IMR-90 (cell line): ENCODE results near the gene HCN4. TPM values are rescaled to one million over a fixed set of nuclear protein-coding genes. Genes with fewer than 3 reads are reported as not detected.

Source experiments
- ATAC-seq: fragments of 200-7000 bp; cut with Tn5 transposase; 2 replicates; pipeline ENCODE4 v1.9.1; 2020; ENCODE audit warnings: low read depth, mild to moderate bottlenecking, moderate library complexity
- BruUV-seq: library from RNA; stranded (reverse); fragments of 400-500 nt; replicated peaks from 2 replicates; lab custom pipeline; 2021; lab: Mats Ljungman, UMichigan
- CTCF ChIA-PET: fragments of 300-600 bp; formaldehyde crosslinking; extraction: SDS; loops from one replicate; lab custom pipeline; 2021; ENCODE audit warnings: antibody characterized with exemption; lab: Yijun Ruan, JAX
- POLR2A ChIA-PET: fragments of 300-600 bp; sonication (Branson Sonifier 250); formaldehyde crosslinking; loops from one replicate; lab custom pipeline; 2022; ENCODE audit warnings: antibody characterized with exemption; ENCODE audit not compliant: unreplicated experiment; lab: Charles Lee
- DNase-seq: peaks from one replicate; pipeline ENCODE4 v3.0.0; 2013
- H2AFZ ChIP-seq: replicated peaks from 2 replicates; pipeline ENCODE3; 2013; ENCODE audit warnings: low read length, mild to moderate bottlenecking; ENCODE audit not compliant: poor library complexity
- H2AK5ac ChIP-seq: 2 replicates; pipeline ENCODE4 v1.6.1; 2013; ENCODE audit warnings: low read depth, low read length, inconsistent platforms
- H2AK9ac ChIP-seq: replicated peaks from 2 replicates; pipeline ENCODE3; 2013; ENCODE audit warnings: mild to moderate bottlenecking, low read depth, low read length, moderate library complexity; ENCODE audit not compliant: poor library complexity
- H2BK120ac ChIP-seq: 2 replicates; pipeline ENCODE4 v1.6.1; 2013; ENCODE audit warnings: low read depth, low read length, inconsistent platforms
- H2BK15ac ChIP-seq: 3 replicates; pipeline ENCODE4 v1.6.1; 2013; ENCODE audit warnings: low read depth, low read length, inconsistent platforms
- H2BK20ac ChIP-seq: 2 replicates; pipeline ENCODE4 v1.6.1; 2013; ENCODE audit warnings: low read depth, mild to moderate bottlenecking, inconsistent platforms, low read length, moderate library complexity
- H2BK5ac ChIP-seq: 2 replicates; pipeline ENCODE4 v1.6.1; 2013; ENCODE audit warnings: mild to moderate bottlenecking, low read depth, low read length, inconsistent platforms; ENCODE audit not compliant: poor library complexity, severe bottlenecking
- H3K14ac ChIP-seq: replicated peaks from 2 replicates; pipeline ENCODE4 v1.6.1; 2013; ENCODE audit warnings: low read depth, low read length, inconsistent platforms
- H3K18ac ChIP-seq: 2 replicates; pipeline ENCODE4 v1.6.1; 2013; ENCODE audit warnings: low read depth, low read length, control low read depth
- H3K23ac ChIP-seq: 2 replicates; pipeline ENCODE4 v1.6.1; 2013; ENCODE audit warnings: low read depth, low read length, inconsistent platforms
- H3K27ac ChIP-seq: 2 replicates; pipeline ENCODE4 v1.5.1; 2013; ENCODE audit warnings: mild to moderate bottlenecking, control low read depth, low read length; ENCODE audit not compliant: insufficient read depth
- H3K27me3 ChIP-seq: 2 replicates; pipeline ENCODE4 v1.6.1; 2013; ENCODE audit warnings: low read length; ENCODE audit not compliant: control insufficient read depth, insufficient read depth
- H3K36me3 ChIP-seq: 2 replicates; pipeline ENCODE4 v1.6.1; 2013; ENCODE audit warnings: low read length, mixed read lengths; ENCODE audit not compliant: control insufficient read depth, insufficient read depth
- H3K4ac ChIP-seq: 2 replicates; pipeline ENCODE4 v1.6.1; 2013; ENCODE audit warnings: low read depth, low read length, inconsistent platforms
- H3K4me1 ChIP-seq: 2 replicates; pipeline ENCODE4 v1.6.1; 2013; ENCODE audit warnings: low read length, mixed read lengths; ENCODE audit not compliant: control insufficient read depth, insufficient read depth
- H3K4me2 ChIP-seq: 2 replicates; pipeline ENCODE4 v1.6.1; 2013; ENCODE audit warnings: low read depth, mild to moderate bottlenecking, control low read depth, low read length, moderate library complexity
- H3K4me3 ChIP-seq: 2 replicates; pipeline ENCODE4 v1.5.1; 2013; ENCODE audit warnings: low read depth, mild to moderate bottlenecking, control low read depth, low read length, moderate library complexity; ENCODE audit not compliant: insufficient read depth
- H3K56ac ChIP-seq: 2 replicates; pipeline ENCODE4 v1.6.1; 2013; ENCODE audit warnings: low read length, inconsistent platforms; ENCODE audit not compliant: insufficient read depth; ENCODE audit errors: extremely low read depth
- H3K79me1 ChIP-seq, 2 experiments: 2 replicates each; pipeline ENCODE4 v1.6.1; 2013; ENCODE audit warnings: low read length in 2 of 2, inconsistent platforms in 1 of 2, low read depth in 1 of 2
- H3K9ac ChIP-seq: 2 replicates; pipeline ENCODE4 v1.6.1; 2013; ENCODE audit warnings: low read depth, low read length, control low read depth
- H3K9me1 ChIP-seq: 2 replicates; pipeline ENCODE4 v1.6.1; 2013; ENCODE audit warnings: low read length, inconsistent platforms; ENCODE audit not compliant: insufficient read depth
- H3K9me3 ChIP-seq: 2 replicates; pipeline ENCODE4 v1.6.1; 2013; ENCODE audit warnings: low read length; ENCODE audit not compliant: control insufficient read depth, insufficient read depth
- H4K20me1 ChIP-seq: 2 replicates; pipeline ENCODE4 v1.6.1; 2013; ENCODE audit warnings: low read length, inconsistent platforms; ENCODE audit not compliant: insufficient read depth
- H4K5ac ChIP-seq: 2 replicates; pipeline ENCODE4 v1.6.1; 2013; ENCODE audit warnings: mild to moderate bottlenecking, low read depth, low read length, control low read depth
- H4K8ac ChIP-seq, 2 experiments: 2 replicates each; pipeline ENCODE4 v1.6.1; 2013; ENCODE audit warnings: low read depth in 2 of 2, low read length in 2 of 2, control low read depth in 1 of 2, inconsistent platforms in 1 of 2
- H4K91ac ChIP-seq: 2 replicates; pipeline ENCODE4 v1.6.1; 2013; ENCODE audit warnings: low read depth, low read length, inconsistent platforms; ENCODE audit not compliant: insufficient read depth
- BHLHE40 ChIP-seq: fragments of 150-350 bp; IDR thresholded peaks from 2 replicates; pipeline ENCODE4 v1.6.1; 2016; ENCODE audit warnings: mild to moderate bottlenecking, low read depth, low read length
- CEBPB ChIP-seq: IDR thresholded peaks from 2 replicates; pipeline ENCODE4 v1.6.1; 2012; ENCODE audit warnings: low read depth, low read length, improper control_type of control experiment
- CHD1 ChIP-seq: IDR thresholded peaks from 2 replicates; pipeline ENCODE4 v1.6.1; 2012; ENCODE audit warnings: low read depth, low read length, improper control_type of control experiment
- CTCF ChIP-seq: conservative IDR thresholded peaks from 2 replicates; pipeline ENCODE4 v1.5.1; 2012; ENCODE audit warnings: mild to moderate bottlenecking, low read depth, low read length, improper control_type of control experiment
- FOS ChIP-seq: fragments of 150-350 bp; IDR thresholded peaks from 2 replicates; pipeline ENCODE4 v1.6.1; 2016; ENCODE audit warnings: low read depth, low read length
- MAFK ChIP-seq: IDR thresholded peaks from 2 replicates; pipeline ENCODE4 v1.6.1; 2012; ENCODE audit warnings: low read depth, low read length, improper control_type of control experiment
- MAZ ChIP-seq: IDR thresholded peaks from 2 replicates; pipeline ENCODE4 v1.6.1; 2012; ENCODE audit warnings: low read depth, mild to moderate bottlenecking, low read length, improper control_type of control experiment, moderate library complexity, borderline replicate concordance
- NFE2L2 ChIP-seq: fragments of 150-350 bp; IDR thresholded peaks from 2 replicates; pipeline ENCODE4 v1.6.1; 2016; ENCODE audit warnings: low read depth, mild to moderate bottlenecking, low read length
- POLR2A ChIP-seq: IDR thresholded peaks from 2 replicates; pipeline ENCODE4 v1.6.1; 2012; ENCODE audit warnings: mild to moderate bottlenecking, low read depth, low read length
- RAD21 ChIP-seq: IDR thresholded peaks from 2 replicates; pipeline ENCODE4 v1.6.1; 2012; ENCODE audit warnings: low read length, improper control_type of control experiment
- RCOR1 ChIP-seq: IDR thresholded peaks from 2 replicates; pipeline ENCODE4 v1.6.1; 2012; ENCODE audit warnings: mild to moderate bottlenecking, low read length, improper control_type of control experiment; ENCODE audit not compliant: insufficient replicate concordance
- RFX5 ChIP-seq: IDR thresholded peaks from 2 replicates; pipeline ENCODE4 v1.8.0; 2012; ENCODE audit warnings: low read depth, mild to moderate bottlenecking, low read length, moderate library complexity
- SMC3 ChIP-seq: fragments of 150-350 bp; IDR thresholded peaks from 2 replicates; pipeline ENCODE4 v1.6.1; 2016; ENCODE audit warnings: low read depth, mild to moderate bottlenecking, antibody characterized with exemption, low read length, moderate library complexity
- WGBS, 2 experiments: methylation state at CpG; one replicate each; pipeline versions ENCODE4 v1.1.5 to v1.1.7; 2013; ENCODE audit warnings: missing lambda C conversion rate in 2 of 2; ENCODE audit not compliant: insufficient read length in 1 of 2; ENCODE audit errors: extremely low coverage in 2 of 2; 5-methylcytosine and 5-hydroxymethylcytosine counted together
- dilution Hi-C: fragments of 300-500 bp; cut with HindIII; formaldehyde crosslinking; loops from one replicate; pipeline ENCODE4 v1.14.3; 2018; ENCODE audit warnings: low sequenced_read_pairs; ENCODE audit not compliant: unreplicated experiment
- in situ Hi-C: fragments of 300-500 bp; cut with MboI; formaldehyde crosslinking; loops from 3 replicates; pipeline ENCODE4 v1.14.3; 2019; ENCODE audit warnings: low sequenced_read_pairs, inconsistent platforms, mixed read lengths
- intact Hi-C: fragments of 100-400 bp; cut with micrococcal nuclease; formaldehyde crosslinking; loops from 2 replicates; pipeline ENCODE4 v1.10.0; 2022
- polyA plus RNA-seq, 3 experiments: library from polyadenylated mRNA; depleted of rRNA; stranded (reverse); fragments of >200 nt; gene quantifications; 2 replicates each; pipeline ENCODE4 v1.2.3, GENCODE V29; 2012; ENCODE audit warnings: low replicate concordance in 1 of 3
- total RNA-seq: library from RNA; depleted of rRNA; stranded (reverse); fragments of >200 nt; gene quantifications from 2 replicates; pipeline ENCODE4 v1.2.3, GENCODE V29; 2012
- TF ChIP-seq, protein P1 (sequence below): fragments of 150-350 bp; IDR thresholded peaks from 2 replicates; pipeline ENCODE4 v1.6.1; 2016; ENCODE audit warnings: low read depth, mild to moderate bottlenecking, low read length, moderate library complexity, borderline replicate concordance
- TF ChIP-seq, protein P2 (sequence below): fragments of 150-350 bp; IDR thresholded peaks from 2 replicates; pipeline ENCODE4 v1.6.1; 2017; ENCODE audit warnings: mild to moderate bottlenecking, antibody characterized with exemption, low read length, low read depth

HCN4 gene
- total and polyA plus RNA-seq, 2 of the 4 experiments (the other 2 are of a cell fraction): not detected

GRCh38 chr15:73326157-73326556 is 42.6 kb downstream of the HCN4 start:
- H3K9me3 ChIP-seq: no peaks in the 10 kb centered on the region
- H3K4me1 ChIP-seq: no peaks in the 10 kb centered on the region
- H2BK20ac ChIP-seq: no peak overlapping the region
- no peak overlapping the region for H3K9ac ChIP-seq
- in situ Hi-C loops: no loop called here
- H3K23ac ChIP-seq: no peak overlapping the region
- no peaks in the 10 kb centered on the region for H3K9me1 ChIP-seq
- H4K5ac ChIP-seq: no peak overlapping the region
- no peak overlapping the region for H3K18ac ChIP-seq
- DNase-seq: no peak
- no peak overlapping the region for H2AK5ac ChIP-seq
- POLR2A ChIA-PET: no interaction called here
- H2AK9ac ChIP-seq: no peak overlapping the region
- H3K36me3 ChIP-seq: no peaks in the 10 kb centered on the region
- ATAC-seq: no peak
- peaks cover 32% of the 10 kb centered on the region; the same call in 1 of the 2 replicates for H3K27me3 ChIP-seq
- H3K56ac ChIP-seq: no peak overlapping the region
- WGBS, 2 experiments: no CpG with 5 or more reads among the region's 4 CpGs
- no peak overlapping the region for H3K4ac ChIP-seq
- H3K4me2 ChIP-seq: no peak overlapping the region
- intact Hi-C loops: no loop called here
- H3K14ac ChIP-seq: no peak overlapping the region
- BruUV-seq: no TSS peak
- H2AFZ ChIP-seq: no peak overlapping the region
- no peak overlapping the region for H4K8ac ChIP-seq
- TF ChIP-seq CEBPB: no peak
- TF ChIP-seq BHLHE40: no peak
- no peak for TF ChIP-seq RAD21
- no peak for TF ChIP-seq POLR2A
- no peak for TF ChIP-seq SMC3
- TF ChIP-seq MAZ: no peak
- TF ChIP-seq CTCF: no peak
- TF ChIP-seq, protein P1, sequence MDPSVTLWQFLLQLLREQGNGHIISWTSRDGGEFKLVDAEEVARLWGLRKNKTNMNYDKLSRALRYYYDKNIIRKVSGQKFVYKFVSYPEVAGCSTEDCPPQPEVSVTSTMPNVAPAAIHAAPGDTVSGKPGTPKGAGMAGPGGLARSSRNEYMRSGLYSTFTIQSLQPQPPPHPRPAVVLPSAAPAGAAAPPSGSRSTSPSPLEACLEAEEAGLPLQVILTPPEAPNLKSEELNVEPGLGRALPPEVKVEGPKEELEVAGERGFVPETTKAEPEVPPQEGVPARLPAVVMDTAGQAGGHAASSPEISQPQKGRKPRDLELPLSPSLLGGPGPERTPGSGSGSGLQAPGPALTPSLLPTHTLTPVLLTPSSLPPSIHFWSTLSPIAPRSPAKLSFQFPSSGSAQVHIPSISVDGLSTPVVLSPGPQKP: no peak
- TF ChIP-seq CHD1: no peak
- TF ChIP-seq MAFK: no peak
- no peak for TF ChIP-seq RFX5
- no peak for TF ChIP-seq NFE2L2
- no peak for TF ChIP-seq RCOR1
- TF ChIP-seq, protein P2, sequence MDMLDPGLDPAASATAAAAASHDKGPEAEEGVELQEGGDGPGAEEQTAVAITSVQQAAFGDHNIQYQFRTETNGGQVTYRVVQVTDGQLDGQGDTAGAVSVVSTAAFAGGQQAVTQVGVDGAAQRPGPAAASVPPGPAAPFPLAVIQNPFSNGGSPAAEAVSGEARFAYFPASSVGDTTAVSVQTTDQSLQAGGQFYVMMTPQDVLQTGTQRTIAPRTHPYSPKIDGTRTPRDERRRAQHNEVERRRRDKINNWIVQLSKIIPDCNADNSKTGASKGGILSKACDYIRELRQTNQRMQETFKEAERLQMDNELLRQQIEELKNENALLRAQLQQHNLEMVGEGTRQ: no peak
- TF ChIP-seq FOS: no peak
- no peak overlapping the region for H3K4me3 ChIP-seq
- no peaks in the 10 kb centered on the region for H4K20me1 ChIP-seq
- no peaks in the 10 kb centered on the region for H3K79me1 ChIP-seq
- no peak overlapping the region for H4K91ac ChIP-seq
- no peak overlapping the region for H2BK120ac ChIP-seq
- CTCF ChIA-PET: no interaction called here
- no peak overlapping the region for H2BK15ac ChIP-seq
- H2BK5ac ChIP-seq: no peak overlapping the region
- H3K27ac ChIP-seq: no peak overlapping the region
- dilution Hi-C loops: no loop called here
